ENCODE measurements around the gene EPB41L5.

GRCh38 chr2:120104772-120105171 is 91.9 kb downstream of the EPB41L5 start:
- TF ChIP-seq CTCF (IDR thresholded peaks at IDR 0.05) (no peak), POLR2A (IDR thresholded peaks at IDR 0.05) (no peak)
